GM12878 (cell line): Measurements from ENCODE around the gene BRSK2. TPM values are rescaled to one million over a fixed set of nuclear protein-coding genes. Genes with fewer than 3 reads are reported as not detected.

Experiments
- ATAC-seq: fragments of 200-7000 bp; cut with Tn5 transposase; 3 replicates; pipeline ENCODE4 v1.9.1; 2020; ENCODE audit warnings: mild to moderate bottlenecking, moderate library complexity
- BruUV-seq: library from RNA; stranded (reverse); fragments of 400-500 nt; replicated peaks from 2 replicates; lab custom pipeline; 2021; lab: Mats Ljungman, UMichigan
- CTCF ChIA-PET: fragments of 300-600 bp; sonication (Branson Sonifier 250); formaldehyde crosslinking; extraction: SDS; loops from one replicate; lab custom pipeline; 2021; ENCODE audit warnings: inconsistent platforms; lab: Yijun Ruan, JAX
- POLR2A ChIA-PET: fragments of 350-600 bp; formaldehyde crosslinking; extraction: SDS; loops from one replicate; lab custom pipeline; 2021; ENCODE audit warnings: inconsistent platforms; lab: Charles Lee
- RAD21 ChIA-PET: fragments of 300-600 bp; sonication (Branson Sonifier 250); formaldehyde crosslinking; loops from one replicate; lab custom pipeline; 2023; ENCODE audit warnings: antibody characterized with exemption; ENCODE audit not compliant: unreplicated experiment; lab: Charles Lee
- SMC1A ChIA-PET: fragments of 300-600 bp; sonication (Branson Sonifier 250); formaldehyde crosslinking; loops from one replicate; lab custom pipeline; 2023; ENCODE audit not compliant: unreplicated experiment, uncharacterized antibody; lab: Charles Lee
- DNase-seq: peaks from one replicate; pipeline ENCODE4 v3.0.0-alpha.2; 2011; ENCODE audit warnings: low read depth, low spot score
- FAIRE-seq: peaks from 3 replicates; lab custom pipeline; 2011; peaks lifted over from hg19 to GRCh38; lab: Jason Lieb, UNC
- H2AFZ ChIP-seq: 2 replicates; pipeline ENCODE4 v1.6.0; 2011; ENCODE audit warnings: low read depth, low read length, control low read depth; ENCODE audit not compliant: control insufficient read depth
- H3K27ac ChIP-seq: 2 replicates; pipeline ENCODE4 v1.5.1; 2011; ENCODE audit warnings: control low read depth; ENCODE audit not compliant: control insufficient read depth, insufficient read depth
- H3K27me3 ChIP-seq, 2 experiments: replicated peaks in 1 of 2; 2 replicates each; pipeline versions ENCODE4 v1.6.0 to v1.6.1; 2011; ENCODE audit warnings: low read length in 1 of 2; ENCODE audit not compliant: control insufficient read depth in 2 of 2, insufficient read depth in 2 of 2
- H3K36me3 ChIP-seq, 2 experiments: 2 replicates each; pipeline ENCODE4 v1.5.1; 2011; ENCODE audit warnings: low read length in 1 of 2; ENCODE audit not compliant: control insufficient read depth in 2 of 2, insufficient read depth in 2 of 2
- H3K4me1 ChIP-seq: 2 replicates; pipeline ENCODE4 v1.6.1; 2011; ENCODE audit warnings: mild to moderate bottlenecking, low read length, moderate library complexity, mixed read lengths; ENCODE audit not compliant: control insufficient read depth, insufficient read depth
- H3K4me2 ChIP-seq: 2 replicates; pipeline ENCODE4 v1.6.0; 2011; ENCODE audit warnings: control low read depth; ENCODE audit not compliant: control insufficient read depth, insufficient read depth
- H3K4me3 ChIP-seq: fragments of 200-600 bp; sonication (generic); 2 replicates; pipeline ENCODE4 v1.5.1; 2016
- H3K79me2 ChIP-seq: 2 replicates; pipeline ENCODE4 v1.6.0; 2011; ENCODE audit warnings: low read length; ENCODE audit not compliant: control insufficient read depth, insufficient read depth
- H3K9ac ChIP-seq: 2 replicates; pipeline ENCODE4 v1.8.0; 2011; ENCODE audit warnings: low read length, control low read depth, mixed read lengths; ENCODE audit not compliant: control insufficient read depth, insufficient read depth
- H3K9me3 ChIP-seq: replicated peaks from 3 replicates; pipeline ENCODE4 v1.5.1; 2011; ENCODE audit warnings: mild to moderate bottlenecking, low read length; ENCODE audit not compliant: control insufficient read depth, insufficient read depth
- H4K20me1 ChIP-seq: 2 replicates; pipeline ENCODE4 v1.6.0; 2011; ENCODE audit not compliant: control insufficient read depth, insufficient read depth
- ATF2 ChIP-seq: IDR thresholded peaks from 2 replicates; pipeline ENCODE4 v1.6.1; 2012; ENCODE audit warnings: low read length, inconsistent platforms
- BHLHE40 ChIP-seq, 2 experiments: fragments of 450-650 bp in 1 of 2; IDR thresholded peaks; 2 replicates each; pipeline ENCODE4 v1.6.1; 2011 to 2017; ENCODE audit warnings: low read depth in 2 of 2, borderline replicate concordance in 1 of 2, improper control_type of control experiment in 1 of 2, low read length in 1 of 2, mild to moderate bottlenecking in 1 of 2
- BMI1 ChIP-seq: fragments of 450-650 bp; IDR thresholded peaks from 2 replicates; pipeline ENCODE4 v1.6.1; 2016; ENCODE audit warnings: mild to moderate bottlenecking, moderate library complexity, borderline replicate concordance
- DPF2 ChIP-seq: fragments of 450-650 bp; IDR thresholded peaks from 2 replicates; pipeline ENCODE4 v1.6.1; 2017; ENCODE audit warnings: mild to moderate bottlenecking
- E4F1 ChIP-seq: fragments of 450-650 bp; IDR thresholded peaks from 2 replicates; pipeline ENCODE4 v1.6.1; 2018; ENCODE audit warnings: borderline replicate concordance, mild to moderate bottlenecking; ENCODE audit not compliant: partially characterized antibody
- IRF3 ChIP-seq: fragments of 450-650 bp; IDR thresholded peaks from 2 replicates; pipeline ENCODE4 v1.6.1; 2014; ENCODE audit warnings: mild to moderate bottlenecking
- IRF4 ChIP-seq: IDR thresholded peaks from 2 replicates; pipeline ENCODE4 v1.6.1; 2011; ENCODE audit warnings: low read depth, low read length
- NBN ChIP-seq: fragments of 450-650 bp; IDR thresholded peaks from 2 replicates; pipeline ENCODE4 v1.6.1; 2016
- NR2C1 ChIP-seq: fragments of 450-650 bp; IDR thresholded peaks from 2 replicates; pipeline ENCODE4 v1.6.1; 2017; ENCODE audit warnings: antibody characterized with exemption, mild to moderate bottlenecking, moderate library complexity
- RFX5 ChIP-seq: IDR thresholded peaks from 2 replicates; pipeline ENCODE4 v1.6.1; 2011; ENCODE audit warnings: low read depth, low read length, improper control_type of control experiment
- SMC3 ChIP-seq: IDR thresholded peaks from 2 replicates; pipeline ENCODE4 v1.6.1; 2011; ENCODE audit warnings: low read length, improper control_type of control experiment, borderline replicate concordance
- SPI1 ChIP-seq: IDR thresholded peaks from 2 replicates; pipeline ENCODE4 v1.6.1; 2011; ENCODE audit warnings: low read depth, mild to moderate bottlenecking, low read length, moderate library complexity, borderline replicate concordance; ENCODE audit not compliant: insufficient read depth
- WRNIP1 ChIP-seq: IDR thresholded peaks from 2 replicates; pipeline ENCODE4 v1.6.1; 2011; ENCODE audit warnings: low read depth, low read length, improper control_type of control experiment, borderline replicate concordance
- ZNF207 ChIP-seq: fragments of 450-650 bp; IDR thresholded peaks from 2 replicates; pipeline ENCODE4 v1.6.1; 2014; ENCODE audit warnings: antibody characterized with exemption, mild to moderate bottlenecking, borderline replicate concordance
- ZZZ3 ChIP-seq: IDR thresholded peaks from 2 replicates; pipeline ENCODE4 v1.6.1; 2011; ENCODE audit warnings: low read depth; ENCODE audit not compliant: control insufficient read depth, insufficient read length
- WGBS: methylation state at CpG from one replicate; pipeline ENCODE4 v1.1.6; 2016; ENCODE audit warnings: low lambda C conversion rate; ENCODE audit not compliant: insufficient replicate concordance, insufficient coverage; ENCODE audit errors: missing lambda C conversion rate; 5-methylcytosine and 5-hydroxymethylcytosine counted together
- in situ Hi-C: fragments of 300-500 bp; cut with MboI; formaldehyde crosslinking; loops from 9 replicates; pipeline ENCODE4 v1.14.3; 2018; ENCODE audit warnings: mixed read lengths
- intact Hi-C: fragments of 100-400 bp; cut with micrococcal nuclease; formaldehyde crosslinking; loops from one replicate; pipeline ENCODE4 v1.14.2; 2022; ENCODE audit not compliant: unreplicated experiment
- polyA plus RNA-seq, 11 experiments: library from polyadenylated mRNA; depleted of rRNA in 4 of 11; unstranded in 6 of 11; stranded (reverse) in 5 of 11; fragments of >200 nt; fragmentation: Nextera tagmentation in 4 of 11; fragmentation: Illumina TruSeq in 1 of 11; extraction: Ambion mirVana in 4 of 11; extraction: Trizol in 1 of 11; gene quantifications; 1 replicate in 1 of 11; 2 replicates in 10 of 11; pipeline versions ENCODE4 v1.2.1 to v1.2.3, GENCODE V29; 2011 to 2016; ENCODE audit warnings: inconsistent platforms in 2 of 11, missing spikeins in 2 of 11, low read depth in 1 of 11
- total RNA-seq, 4 experiments: library from RNA; depleted of rRNA in 3 of 4; stranded (reverse); fragments of >200 nt in 3 of 4; fragmentation: Illumina TruSeq in 1 of 4; extraction: Trizol in 1 of 4; gene quantifications; 2 replicates each; pipeline versions ENCODE4 v1.2.1 to v1.2.3, GENCODE V29; 2013 to 2021

Gene BRSK2
- total and polyA plus RNA-seq, 10 of the 15 experiments (the other 5 are each of a cell fraction or from before 2014, with no cell fraction given) = 0.13 TPM; not detected in 9

- no peak for TF ChIP-seq SMC3
- TF ChIP-seq NR2C1 = no peak
- no peak for TF ChIP-seq ZNF207
- TF ChIP-seq E4F1 = no peak
- TF ChIP-seq IRF4 = no peak
- no peak for TF ChIP-seq WRNIP1
- no peak for TF ChIP-seq ATF2
- no peak for TF ChIP-seq SPI1
- no peak for TF ChIP-seq ZZZ3
- no peak for TF ChIP-seq NBN
- no peak for TF ChIP-seq IRF3
- no peak for TF ChIP-seq RFX5
- no peak for TF ChIP-seq BMI1
- no peak for TF ChIP-seq BHLHE40 (IDR thresholded peaks at IDR 0.05; ENCODE audit: borderline replicate concordance in 1 of 2, low read depth in 2 of 2, low read length in 1 of 2)
- TF ChIP-seq DPF2 = no peak
- TF ChIP-seq, all 136 proteins: peak for 0
- ATAC-seq (no peak), FAIRE-seq (no peak), DNase-seq (no peak)
- H3K4me1 ChIP-seq = no peaks in the 10 kb centered on the region
- H3K36me3 ChIP-seq = no peaks in the 10 kb centered on the region
- 74% methylated on average over 10 of the region's 10 CpGs for WGBS
- no peak overlapping the region for H3K4me2 ChIP-seq
- H4K20me1 ChIP-seq = no peaks in the 10 kb centered on the region
- H3K27me3 ChIP-seq = no peaks in the 10 kb centered on the region
- ChIA-PET SMC1A (no interaction called here), CTCF (no interaction called here), POLR2A (interaction anchor here (0.6 kb wide), 1 partner anchor 18 kb away, joined by 3 read pairs; no protein-coding TSS in a partner anchor), RAD21 (no interaction called here)
- no peak overlapping the region for H3K9ac ChIP-seq
- no peak overlapping the region for H2AFZ ChIP-seq
- H3K4me3 ChIP-seq = no peak overlapping the region
- in situ Hi-C loops (no loop called here), intact Hi-C loops (no loop called here)
- BruUV-seq = no TSS peak
- H3K79me2 ChIP-seq = no peaks in the 10 kb centered on the region
- H3K27ac ChIP-seq = no peak overlapping the region
- H3K9me3 ChIP-seq = no peaks in the 10 kb centered on the region; the same call in 2 of the 3 replicates
Measured at GRCh38 chr11:1342946-1343345, 46.8 kb upstream of the BRSK2 start.
